Measurements from ENCODE around the gene ZDHHC20. TPM values are rescaled to one million over a fixed set of nuclear protein-coding genes. Genes with fewer than 3 reads are reported as not detected.

ZDHHC20 gene, protein sequence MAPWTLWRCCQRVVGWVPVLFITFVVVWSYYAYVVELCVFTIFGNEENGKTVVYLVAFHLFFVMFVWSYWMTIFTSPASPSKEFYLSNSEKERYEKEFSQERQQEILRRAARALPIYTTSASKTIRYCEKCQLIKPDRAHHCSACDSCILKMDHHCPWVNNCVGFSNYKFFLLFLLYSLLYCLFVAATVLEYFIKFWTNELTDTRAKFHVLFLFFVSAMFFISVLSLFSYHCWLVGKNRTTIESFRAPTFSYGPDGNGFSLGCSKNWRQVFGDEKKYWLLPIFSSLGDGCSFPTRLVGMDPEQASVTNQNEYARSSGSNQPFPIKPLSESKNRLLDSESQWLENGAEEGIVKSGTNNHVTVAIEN
- total RNA-seq = 20.2 TPM
- long read RNA-seq, full-length matches to known transcripts = 2 of 12 reads
- long read RNA-seq, partial matches to known transcripts = 0 of 12 reads
- long read RNA-seq, other reads (novel, unspliced or antisense) = 10 of 12 reads

DNA sequence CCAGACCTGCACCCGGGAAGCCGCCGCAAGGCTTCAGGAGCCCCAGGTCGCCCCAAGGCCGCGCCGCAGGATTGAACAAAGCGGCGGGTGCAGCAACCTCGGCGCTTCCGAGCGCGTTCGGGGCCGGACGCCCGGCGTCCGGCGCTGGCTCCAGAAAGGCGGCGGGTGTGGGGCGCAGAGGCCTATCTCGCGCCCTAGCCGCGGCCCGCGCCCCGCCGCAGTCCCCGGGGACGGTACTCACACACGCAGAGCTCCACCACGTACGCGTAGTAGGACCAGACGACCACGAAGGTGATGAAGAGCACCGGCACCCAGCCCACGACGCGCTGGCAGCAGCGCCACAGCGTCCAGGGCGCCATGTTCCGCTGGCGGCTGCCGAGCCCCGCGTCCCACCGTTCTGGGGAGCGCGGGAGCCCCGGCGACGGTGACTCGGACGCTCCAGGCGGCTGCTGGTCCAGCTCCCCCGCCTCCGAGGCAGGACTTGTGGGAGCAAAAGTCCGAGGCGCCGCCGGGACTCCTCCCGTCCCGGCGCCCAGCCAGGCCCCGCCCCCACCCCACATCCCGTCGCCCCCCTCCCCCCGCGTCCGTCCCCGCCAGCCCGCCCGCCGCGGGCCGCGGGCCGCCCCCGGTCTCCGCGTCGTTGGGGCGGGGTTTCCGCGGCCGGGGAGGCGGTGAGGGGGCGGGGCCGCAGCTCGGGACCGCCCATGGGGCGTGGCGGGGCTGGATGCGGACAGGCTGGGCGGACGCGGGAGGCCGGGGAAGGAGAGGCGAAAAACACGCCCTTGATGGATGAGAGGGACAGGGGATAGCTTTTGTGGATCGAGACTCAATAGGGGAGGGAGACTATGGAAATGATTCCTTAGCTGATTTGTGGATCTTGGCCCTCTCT, at the start of gene ZDHHC20:
ZDHHC20 (minus strand) TSS at position 491 of the 889 bp plus-strand sequence; CDS start at position 359, 132 bp downstream.
- intact Hi-C loops (cut with DNase I) = loop anchor here (5.0 kb wide), 1 partner anchor 162 kb away; no protein-coding TSS in a partner anchor
- DNase-seq (ENCODE audit: low spot score) = peak; percentile 97

DNA sequence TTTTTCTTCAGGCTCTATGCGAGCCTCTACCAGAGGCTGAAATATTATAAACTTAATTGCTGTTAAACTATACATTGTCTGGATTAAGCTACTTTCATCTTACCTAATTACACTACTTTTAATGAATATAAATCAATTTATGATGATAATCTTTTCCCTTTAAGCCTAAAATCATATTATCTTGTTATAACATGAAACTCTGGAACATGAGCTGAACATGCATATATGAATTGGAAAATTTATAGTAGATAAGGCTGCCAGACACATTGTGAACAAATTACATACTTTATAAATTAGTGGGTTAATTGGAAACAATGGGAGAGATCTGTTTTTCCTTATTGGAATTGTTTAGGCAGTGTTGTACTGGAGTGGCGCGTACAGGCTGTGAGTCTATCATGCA, 45.3 kb upstream of the ZDHHC20 start:
- intact Hi-C loops (cut with DNase I) = no loop called here

GRCh38 chr13:21501686-21502085, 42.6 kb upstream of the ZDHHC20 start:
- DNase-seq (ENCODE audit: low spot score) = no peak
- intact Hi-C loops (cut with DNase I) = no loop called here

More for the DNA sequence above, 45.3 kb upstream of the ZDHHC20 start:
- no peak for DNase-seq (ENCODE audit: low spot score)

DNA sequence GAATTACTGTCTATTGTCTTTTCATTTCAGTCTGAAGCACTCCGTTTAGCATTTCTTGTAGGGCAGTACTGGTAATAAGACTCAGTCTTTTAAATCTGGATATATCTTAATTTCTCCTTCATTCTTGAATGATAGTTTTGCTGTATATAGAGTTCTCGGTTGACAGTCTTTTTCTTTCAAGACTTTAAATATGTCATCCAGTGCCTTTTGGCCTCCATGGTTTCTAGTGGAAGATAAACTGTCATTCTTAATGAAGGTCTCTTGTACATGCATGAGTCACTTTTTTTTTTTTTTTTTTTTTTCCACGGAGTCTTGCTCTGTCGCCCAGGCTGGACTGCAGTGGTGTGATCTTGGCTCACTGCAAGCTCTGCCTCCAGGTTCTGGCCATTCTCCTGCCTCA, 27.2 kb upstream of the ZDHHC20 start:
- intact Hi-C loops (cut with DNase I) = no loop called here
- DNase-seq (ENCODE audit: low spot score) = no peak

- no peak for DNase-seq (ENCODE audit: low spot score)
- intact Hi-C loops (cut with DNase I) = loop anchor here (5.0 kb wide), 1 partner anchor 371 kb away; no protein-coding TSS in a partner anchor
These were observed 24.6 kb upstream of the ZDHHC20 start for GRCh38 chr13:21483748-21484147.

DNA sequence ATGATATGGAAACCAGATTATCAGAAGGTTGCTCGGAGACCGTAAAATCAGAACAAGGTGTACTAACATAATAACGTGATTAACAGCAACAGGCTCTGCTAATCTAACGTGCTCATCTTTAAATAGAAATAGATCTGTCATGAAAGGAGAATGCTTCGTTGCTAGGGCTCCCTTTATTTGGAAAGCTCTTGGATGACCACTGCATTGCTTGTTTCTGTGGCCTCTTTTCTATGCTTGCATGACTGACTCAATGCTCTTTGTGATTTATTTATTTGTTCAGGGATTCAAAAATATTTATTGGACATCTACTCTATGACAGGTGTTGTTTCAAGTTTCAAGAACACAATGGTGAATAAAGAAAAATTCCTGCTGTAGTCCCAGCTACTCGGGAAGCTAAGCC, 22.3 kb upstream of the ZDHHC20 start:
- no peak for DNase-seq (ENCODE audit: low spot score)
- intact Hi-C loops (cut with DNase I) = loop anchor here (5.0 kb wide), 1 partner anchor 369 kb away; no protein-coding TSS in a partner anchor

DNA sequence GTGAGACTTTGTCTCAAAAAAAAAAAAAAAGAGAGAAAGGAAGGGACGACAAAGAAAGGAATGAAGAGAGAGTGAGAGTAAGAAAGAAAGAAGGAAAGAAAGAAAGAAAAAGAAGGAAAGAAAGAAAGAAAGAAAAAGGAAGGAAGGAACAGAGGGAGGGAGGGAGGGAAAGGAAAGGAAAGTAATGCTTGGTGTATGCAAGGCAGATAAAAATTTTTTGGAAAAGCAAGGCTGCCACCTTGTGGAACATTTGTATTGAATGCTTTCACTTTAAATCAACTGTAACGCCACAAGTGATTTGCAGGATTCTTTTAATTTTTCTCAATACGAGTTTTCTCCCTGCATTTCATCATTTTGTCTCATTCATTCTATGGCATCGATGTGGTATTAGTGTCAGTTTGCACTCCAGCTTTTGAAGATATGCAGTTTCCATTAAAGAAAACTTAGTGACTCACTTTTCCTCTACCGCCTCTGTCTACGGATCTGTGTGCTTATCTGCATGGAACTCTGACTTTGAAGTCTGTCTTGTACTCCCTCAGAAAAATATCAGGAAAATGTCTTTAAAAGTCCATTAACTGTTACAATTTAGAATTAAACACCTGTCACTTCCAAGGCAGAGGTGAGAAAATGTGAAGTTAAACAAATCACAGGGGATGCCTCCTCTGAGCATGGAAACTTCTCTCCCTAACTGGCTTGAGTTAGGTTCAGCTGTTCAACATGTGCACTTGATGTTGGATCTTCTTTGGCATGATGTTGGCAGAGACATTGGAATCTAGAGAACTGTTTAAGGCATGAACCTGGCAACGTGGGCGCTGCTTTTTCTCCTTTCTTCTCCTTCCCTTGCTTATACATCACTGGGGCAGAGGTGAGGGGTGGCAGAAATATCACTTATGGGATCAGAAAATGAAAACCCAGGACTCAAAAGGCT, 20.0 kb upstream of the ZDHHC20 start:
- intact Hi-C loops (cut with DNase I) = loop anchor here (5.0 kb wide), 1 partner anchor 537 kb away; no protein-coding TSS in a partner anchor
- DNase-seq (ENCODE audit: low spot score) = no peak

DNA sequence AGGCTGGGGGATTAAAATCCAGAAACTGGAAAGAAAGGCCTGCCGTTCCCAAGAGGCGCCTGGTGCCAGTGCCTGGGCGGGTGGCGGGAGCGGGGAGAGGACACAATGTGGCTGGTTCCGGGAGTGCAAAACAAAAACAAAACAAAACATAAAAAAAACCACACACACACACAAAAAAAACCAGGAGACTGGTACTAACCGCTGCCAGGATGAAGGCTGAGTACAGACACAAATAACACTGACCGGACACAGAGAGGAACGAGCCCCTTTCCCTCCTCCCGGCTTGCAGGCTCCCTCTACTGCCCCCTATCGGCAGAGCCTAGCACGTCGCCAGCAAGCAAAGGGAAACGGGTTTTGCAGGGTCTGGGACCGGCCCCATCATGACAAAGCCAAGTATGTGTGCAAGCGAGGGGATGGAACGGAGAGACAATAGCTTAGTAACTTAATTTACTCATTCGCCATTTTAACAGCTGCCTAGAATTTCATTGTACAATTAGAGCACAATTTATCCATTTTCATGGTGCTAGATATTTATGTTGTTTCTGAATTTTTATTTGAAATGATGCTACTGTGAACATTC, 17.9 kb upstream of the ZDHHC20 start:
- intact Hi-C loops (cut with DNase I) = loop anchor here (1.0 to 5.0 kb wide), 2 partner anchors 180 to 535 kb away; no protein-coding TSS in a partner anchor
- peak; percentile 86 for DNase-seq (ENCODE audit: low spot score)

DNA sequence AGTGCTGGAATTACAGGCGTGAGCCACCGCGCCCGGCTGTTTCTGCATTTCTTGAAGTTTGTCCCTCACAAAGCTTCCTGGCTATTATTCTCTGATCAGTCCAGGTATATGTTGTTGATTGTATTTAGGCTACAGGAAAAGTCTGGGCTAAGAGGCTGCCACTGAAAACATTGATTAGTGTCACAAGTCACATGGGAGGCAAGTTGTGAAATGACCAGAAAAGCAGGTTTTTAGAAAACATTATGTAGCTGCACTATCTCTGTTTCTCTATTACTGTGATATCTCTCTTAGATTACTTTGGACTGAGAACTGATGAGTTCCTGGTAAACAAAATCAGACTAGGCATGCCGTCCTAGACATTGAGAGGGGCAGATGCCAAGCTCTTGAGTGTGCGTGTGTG, 16.0 kb upstream of the ZDHHC20 start:
- intact Hi-C loops (cut with DNase I) = loop anchor here (5.0 kb wide), 1 partner anchor 533 kb away; no protein-coding TSS in a partner anchor
- no peak for DNase-seq (ENCODE audit: low spot score)

- intact Hi-C loops (cut with DNase I) = no loop called here
- DNase-seq (ENCODE audit: low spot score) = no peak
These were observed 11.7 kb upstream of the ZDHHC20 start for GRCh38 chr13:21470785-21471184.

GRCh38 chr13:21466527-21466926, 7.4 kb upstream of the ZDHHC20 start:
- no peak for DNase-seq (ENCODE audit: low spot score)
- intact Hi-C loops (cut with DNase I) = no loop called here

DNA sequence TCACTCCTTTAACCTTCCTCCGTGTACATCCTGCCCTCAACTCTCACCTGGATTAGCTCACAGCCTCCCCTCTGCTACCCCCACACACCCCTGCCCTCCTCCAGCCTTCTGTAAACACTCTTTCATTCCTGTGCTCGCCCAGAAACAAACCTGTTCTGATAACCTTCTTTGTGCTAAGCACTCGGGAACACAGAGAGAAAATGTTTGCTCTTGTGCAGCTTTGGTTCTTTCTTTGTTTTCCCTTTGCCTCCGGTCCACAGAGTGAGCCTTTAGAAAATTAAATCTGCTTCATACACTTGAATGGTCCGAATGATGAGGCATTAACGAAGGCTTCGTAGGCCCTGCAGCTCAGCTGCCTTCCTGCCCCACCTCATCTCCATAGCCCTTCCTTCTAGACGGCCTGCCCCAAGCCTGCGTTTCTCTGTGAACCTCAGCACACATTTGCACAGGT, 6.6 kb upstream of the ZDHHC20 start:
- no peak for DNase-seq (ENCODE audit: low spot score)
- intact Hi-C loops (cut with DNase I) = no loop called here

DNA sequence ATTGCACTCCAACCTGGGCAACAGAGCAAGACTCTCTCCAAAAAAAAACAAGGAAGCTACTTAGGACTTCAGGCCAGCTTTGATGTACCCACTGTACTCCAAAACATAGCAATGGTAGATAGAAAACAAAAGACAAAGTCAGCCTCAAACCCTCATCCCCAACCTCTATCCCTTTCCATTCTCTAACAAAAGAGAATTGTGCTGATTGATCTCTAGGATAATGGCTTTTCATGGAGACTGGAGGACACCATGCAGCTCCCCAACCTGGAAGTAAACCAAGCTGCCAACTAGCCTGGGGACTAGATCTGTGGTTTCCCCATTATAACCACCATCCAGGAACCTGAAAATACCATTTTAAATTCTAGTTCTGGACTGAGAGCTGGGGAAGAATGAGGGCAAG, 4.3 kb upstream of the ZDHHC20 start:
- no peak for DNase-seq (ENCODE audit: low spot score)
- intact Hi-C loops (cut with DNase I) = no loop called here

DNA sequence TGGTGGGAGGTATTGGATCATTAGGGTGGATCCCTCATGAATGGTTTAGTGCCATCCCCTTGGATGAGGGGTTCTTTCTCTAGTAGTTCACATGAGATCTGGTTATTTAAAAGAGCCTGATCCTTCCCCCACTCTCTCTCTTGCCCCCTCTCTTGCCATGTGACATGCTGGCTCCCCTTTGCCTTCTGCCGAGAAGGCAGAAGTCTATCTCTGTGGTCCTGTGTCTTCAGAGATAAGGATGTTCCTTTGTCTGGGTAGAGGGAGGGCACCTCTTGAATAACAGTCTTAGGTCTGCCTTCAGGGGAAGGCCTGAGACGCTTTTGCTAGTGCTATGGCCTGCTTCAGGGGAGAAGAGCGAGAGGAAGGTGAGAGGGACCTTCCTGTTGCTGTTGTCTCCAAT, 2.0 kb upstream of the ZDHHC20 start:
- no peak for DNase-seq (ENCODE audit: low spot score)
- intact Hi-C loops (cut with DNase I) = no loop called here

DNA sequence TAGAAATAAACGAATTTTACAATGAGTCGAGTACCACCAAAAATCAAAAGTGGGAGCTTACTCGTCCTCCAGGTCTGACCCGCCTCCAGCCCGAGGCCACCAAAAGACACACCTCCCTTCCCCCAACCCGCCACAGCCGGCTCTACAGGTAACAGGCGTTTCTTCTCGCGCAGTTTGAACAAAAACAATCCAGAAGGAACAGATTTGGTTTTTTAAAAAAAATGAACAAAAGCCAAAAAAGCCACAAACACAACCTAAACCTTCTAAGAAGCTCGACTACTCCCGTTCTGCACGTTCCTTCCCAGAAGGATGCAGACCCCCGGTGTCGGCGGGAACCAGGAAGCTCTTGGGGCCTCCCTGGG, 671 bp downstream of the ZDHHC20 start:
- DNase-seq (ENCODE audit: low spot score) = no peak
- intact Hi-C loops (cut with DNase I) = loop anchor here (5.0 kb wide), 1 partner anchor 161 kb away; no protein-coding TSS in a partner anchor

DNA sequence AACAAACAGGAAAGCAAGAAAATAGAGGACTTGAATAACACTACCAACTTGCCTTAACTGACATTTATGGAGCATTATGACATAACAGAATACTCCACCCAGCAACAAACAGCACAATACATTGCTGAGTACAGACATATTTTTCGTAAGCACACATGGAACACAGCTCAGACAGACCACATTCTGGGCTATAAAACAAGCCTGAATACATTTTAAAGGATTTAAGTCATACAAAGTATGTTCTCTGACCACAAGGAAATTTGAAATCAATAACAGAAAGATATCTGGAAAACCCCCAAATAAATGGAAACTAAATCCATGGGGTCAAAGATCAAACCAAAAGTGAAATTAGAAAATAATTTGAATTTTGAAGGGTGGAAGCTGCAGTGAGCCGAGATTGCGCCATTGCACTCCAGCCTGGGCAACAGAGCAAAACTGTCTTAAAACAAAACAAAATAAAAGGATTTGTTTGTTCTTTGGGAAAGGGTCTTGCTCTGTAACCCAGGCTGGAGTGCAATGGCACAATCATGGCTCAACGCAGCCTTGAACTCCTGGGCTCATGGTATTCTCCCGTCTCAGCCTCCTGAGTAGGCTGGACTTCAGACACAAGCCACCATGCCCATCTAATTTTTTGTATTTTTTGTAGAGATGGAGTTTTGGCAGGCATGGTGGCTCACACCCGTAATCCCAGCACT, 5.6 kb downstream of the ZDHHC20 start:
- no peak for DNase-seq (ENCODE audit: low spot score)
- intact Hi-C loops (cut with DNase I) = no loop called here

- DNase-seq (ENCODE audit: low spot score) = no peak
- intact Hi-C loops (cut with DNase I) = no loop called here
These were observed 8.2 kb downstream of the ZDHHC20 start for GRCh38 chr13:21450936-21451335.

- intact Hi-C loops (cut with DNase I) = no loop called here
These were observed 12.4 kb downstream of the ZDHHC20 start for GRCh38 chr13:21446656-21447055.

More at GRCh38 chr13:21446656-21447055, 12.4 kb downstream of the ZDHHC20 start:
- no peak for DNase-seq (ENCODE audit: low spot score)
